C4-2B (cell line): ENCODE data around the gene NHLH1.

ENCODE experiments used
- H3K27ac ChIP-seq: fragments of 450-650 bp; 2 replicates; pipeline ENCODE4 v1.5.1; 2017
- CTCF ChIP-seq: fragments of 450-650 bp; conservative IDR thresholded peaks from 2 replicates; pipeline ENCODE4 v1.5.1; 2017; ENCODE audit warnings: mild to moderate bottlenecking
- ZFX ChIP-seq: fragments of 450-650 bp; IDR thresholded peaks from 2 replicates; pipeline ENCODE4 v1.6.1; 2017

The NHLH1 gene

GRCh38 chr1:160408864-160409263, 42.0 kb downstream of the NHLH1 start:
- no peak for TF ChIP-seq CTCF
- no peak for TF ChIP-seq ZFX
- no peak overlapping the region for H3K27ac ChIP-seq

- TF ChIP-seq ZFX (no peak), CTCF (no peak)
- H3K27ac ChIP-seq = no peak overlapping the region
These were observed 42.6 kb downstream of the NHLH1 start for GRCh38 chr1:160409486-160409885.

- H3K27ac ChIP-seq = no peak overlapping the region
These were observed 43.6 kb downstream of the NHLH1 start for GRCh38 chr1:160410406-160411005.

GRCh38 chr1:160411271-160412027, 44.6 kb downstream of the NHLH1 start:
- H3K27ac ChIP-seq = no peak overlapping the region
- TF ChIP-seq ZFX (no peak), CTCF (no peak)

More at GRCh38 chr1:160410406-160411005, 43.6 kb downstream of the NHLH1 start:
- TF ChIP-seq CTCF (no peak), ZFX (no peak)

DNA sequence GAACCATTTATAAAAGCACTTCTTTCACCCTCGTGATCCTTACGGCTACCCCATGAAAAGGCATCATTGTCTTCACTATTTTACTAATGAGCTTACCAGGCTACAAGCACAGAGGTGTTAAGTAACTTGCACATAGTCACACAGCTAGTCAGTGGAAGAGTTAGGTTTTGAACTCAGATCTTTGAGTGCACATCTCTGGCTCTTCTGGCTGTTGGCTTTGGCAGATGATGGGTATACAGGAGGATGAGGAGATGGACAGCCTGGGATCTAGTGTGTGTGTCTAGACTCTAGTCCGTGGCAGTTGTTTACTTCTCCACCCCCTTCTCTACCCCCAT, 45.1 kb downstream of the NHLH1 start:
- TF ChIP-seq ZFX (no peak), CTCF (no peak)

GRCh38 chr1:160413716-160414115, 46.8 kb downstream of the NHLH1 start:
- H3K27ac ChIP-seq = no peak overlapping the region
- TF ChIP-seq ZFX (no peak), CTCF (no peak)

More for the DNA sequence above, 45.1 kb downstream of the NHLH1 start:
- H3K27ac ChIP-seq = no peak overlapping the region

GRCh38 chr1:160414881-160415280, 48.0 kb downstream of the NHLH1 start:
- H3K27ac ChIP-seq = no peak overlapping the region
- no peak for TF ChIP-seq CTCF
- no peak for TF ChIP-seq ZFX
